IPS DF 6.9 (cell line): ENCODE results near the gene ROCK2.

Experiments
- DNase-seq: peaks from one replicate; pipeline ENCODE4 v3.0.0-alpha.2; 2013; ENCODE audit warnings: low read depth, low spot score
- H3K27ac ChIP-seq: one replicate; pipeline ENCODE4 v1.5.1; 2013; ENCODE audit warnings: low read length, control low read depth
- H3K27me3 ChIP-seq: 2 replicates; pipeline ENCODE4 v1.6.1; 2013; ENCODE audit warnings: mild to moderate bottlenecking, low read length; ENCODE audit not compliant: control insufficient read depth, insufficient read depth
- H3K36me3 ChIP-seq: 2 replicates; pipeline ENCODE4 v1.6.1; 2013; ENCODE audit warnings: low read length; ENCODE audit not compliant: control insufficient read depth, insufficient read depth
- H3K4me1 ChIP-seq: 2 replicates; pipeline ENCODE4 v1.6.1; 2013; ENCODE audit warnings: low read length; ENCODE audit not compliant: control insufficient read depth, insufficient read depth
- H3K4me3 ChIP-seq: 2 replicates; pipeline ENCODE4 v1.5.1; 2013; ENCODE audit warnings: mild to moderate bottlenecking, low read length
- H3K9me3 ChIP-seq: 2 replicates; pipeline ENCODE4 v1.6.1; 2013; ENCODE audit warnings: low read length, inconsistent platforms; ENCODE audit not compliant: control insufficient read depth, insufficient read depth
- WGBS: extraction: QIAGEN DNeasy Blood & Tissue Kit; methylation state at CpG from one replicate; pipeline ENCODE4 v1.1.7; 2013; ENCODE audit warnings: mixed read lengths, missing lambda C conversion rate; ENCODE audit not compliant: insufficient read length, insufficient coverage; 5-methylcytosine and 5-hydroxymethylcytosine counted together

ROCK2 gene

GRCh38 chr2:11354363-11355154 lies 10.1 kb upstream of the ROCK2 start:
- DNase-seq: no peak
- Histone ChIP-seq H3K4me1 (no peaks in the 10 kb centered on the region), H3K27me3 (no peaks in the 10 kb centered on the region), H3K27ac (no peak overlapping the region), H3K4me3 (no peak overlapping the region), H3K9me3 (no peaks in the 10 kb centered on the region), H3K36me3 (no peaks in the 10 kb centered on the region)
- WGBS: no CpG with 5 or more reads among the region's 14 CpGs

GRCh38 chr2:11352781-11353537 lies 8.5 kb upstream of the ROCK2 start:
- Histone ChIP-seq H3K4me1 (no peaks in the 10 kb centered on the region), H3K9me3 (no peaks in the 10 kb centered on the region), H3K27ac (no peak overlapping the region), H3K36me3 (no peaks in the 10 kb centered on the region), H3K27me3 (no peaks in the 10 kb centered on the region), H3K4me3 (no peak overlapping the region)
- no peak for DNase-seq
- WGBS: no CpG with 5 or more reads among the region's 10 CpGs

GRCh38 chr2:11348209-11348749 lies 3.8 kb upstream of the ROCK2 start:
- Histone ChIP-seq H3K9me3 (no peaks in the 10 kb centered on the region), H3K27me3 (no peaks in the 10 kb centered on the region), H3K36me3 (no peaks in the 10 kb centered on the region; the same call in 1 of the 2 replicates), H3K4me3 (no peak overlapping the region), H3K27ac (no peak overlapping the region), H3K4me1 (no peaks in the 10 kb centered on the region)
- DNase-seq: no peak
- WGBS: no CpG with 5 or more reads among the region's 5 CpGs

- no peaks in the 10 kb centered on the region for H3K4me1 ChIP-seq
- H3K27me3 ChIP-seq: no peaks in the 10 kb centered on the region
- H3K36me3 ChIP-seq: no peaks in the 10 kb centered on the region; the same call in 1 of the 2 replicates
- DNase-seq: no peak
- WGBS: no CpG with 5 or more reads among the region's 7 CpGs
- H3K27ac ChIP-seq: no peak overlapping the region
- no peaks in the 10 kb centered on the region for H3K9me3 ChIP-seq
- no peak overlapping the region for H3K4me3 ChIP-seq
These were observed 3.0 kb upstream of the ROCK2 start for GRCh38 chr2:11347403-11347959.

- Histone ChIP-seq H3K36me3 (no peaks in the 10 kb centered on the region; the same call in 1 of the 2 replicates), H3K27ac (no peak overlapping the region), H3K27me3 (no peaks in the 10 kb centered on the region), H3K4me3 (no peak overlapping the region), H3K4me1 (no peaks in the 10 kb centered on the region), H3K9me3 (no peaks in the 10 kb centered on the region)
- WGBS: no CpG with 5 or more reads among the region's 4 CpGs
- DNase-seq: no peak
These were observed 1.6 kb upstream of the ROCK2 start for GRCh38 chr2:11346023-11346482.

- Histone ChIP-seq H3K9me3 (no peaks in the 10 kb centered on the region), H3K36me3 (no peaks in the 10 kb centered on the region; the same call in 1 of the 2 replicates), H3K4me1 (no peaks in the 10 kb centered on the region), H3K27ac (no peak overlapping the region), H3K27me3 (no peaks in the 10 kb centered on the region), H3K4me3 (peak overlapping the region; percentile 96; the same call in 1 of the 2 replicates)
- no CpG with 5 or more reads among the region's 58 CpGs for WGBS
- DNase-seq: no peak
These were observed 681 bp upstream of the ROCK2 start for GRCh38 chr2:11344956-11345677.

GRCh38 chr2:11343650-11344341 lies 640 bp downstream of the ROCK2 start:
- no peaks in the 10 kb centered on the region for H3K27me3 ChIP-seq
- no CpG with 5 or more reads among the region's 55 CpGs for WGBS
- H3K27ac ChIP-seq: no peak overlapping the region
- no peaks in the 10 kb centered on the region for H3K4me1 ChIP-seq
- DNase-seq: no peak
- no peaks in the 10 kb centered on the region for H3K9me3 ChIP-seq
- no peaks in the 10 kb centered on the region; the same call in 1 of the 2 replicates for H3K36me3 ChIP-seq
- H3K4me3 ChIP-seq: peak overlapping the region; percentile 96

- no peaks in the 10 kb centered on the region for H3K4me1 ChIP-seq
- no peaks in the 10 kb centered on the region for H3K27me3 ChIP-seq
- no peaks in the 10 kb centered on the region for H3K9me3 ChIP-seq
- DNase-seq: no peak
- H3K4me3 ChIP-seq: peak overlapping the region; percentile 96; the same call in 1 of the 2 replicates
- no peaks in the 10 kb centered on the region; the same call in 1 of the 2 replicates for H3K36me3 ChIP-seq
- WGBS: no CpG with 5 or more reads among the region's 7 CpGs
- no peak overlapping the region for H3K27ac ChIP-seq
These were observed 1.1 kb downstream of the ROCK2 start for GRCh38 chr2:11343368-11343649.

- WGBS: 100% methylated on average over 1 of the region's 14 CpGs
- Histone ChIP-seq H3K9me3 (no peaks in the 10 kb centered on the region), H3K4me3 (peak overlapping the region; percentile 96; the same call in 1 of the 2 replicates), H3K27me3 (no peaks in the 10 kb centered on the region), H3K4me1 (no peaks in the 10 kb centered on the region), H3K27ac (no peak overlapping the region), H3K36me3 (no peaks in the 10 kb centered on the region; the same call in 1 of the 2 replicates)
- no peak for DNase-seq
These were observed 1.7 kb downstream of the ROCK2 start for GRCh38 chr2:11342551-11343367.
